Stomach (tissue), 4 donors: ENCODE measurements around the gene FAM72A.
"Not testable (repeated sequence)": the region's sequence is repeated elsewhere in the genome, so short reads cannot be mapped to it uniquely, and the experiment has no call there.

Source experiments
- CTCF ChIP-seq, 7 experiments: fragments of 450-650 bp in 4 of 7; fragments of 200-600 bp in 3 of 7; sonication (generic) in 3 of 7; IDR thresholded peaks; one replicate each; pipeline ENCODE4 v1.5.1; 2016 to 2019; ENCODE audit warnings: antibody characterized with exemption in 7 of 7, control low read depth in 2 of 7, mild to moderate bottlenecking in 1 of 7
- EP300 ChIP-seq: sonication (generic); formaldehyde crosslinking; IDR thresholded peaks from one replicate; pipeline ENCODE4 v1.6.1; 2017; ENCODE audit warnings: antibody characterized with exemption
- POLR2AphosphoS5 ChIP-seq, 3 donors: sonication (generic); formaldehyde crosslinking; IDR thresholded peaks; one replicate each; pipeline ENCODE4 v1.6.1; 2016; ENCODE audit warnings: antibody characterized with exemption in 3 of 3

GRCh38 chr1:206167350-206168029 is 35.1 kb downstream of the FAM72A start:
- not testable (repeated sequence) for TF ChIP-seq EP300; POLR2AphosphoS5 (IDR thresholded peaks at IDR 0.05)
- TF ChIP-seq CTCF (IDR thresholded peaks at IDR 0.05) = peak in 2 of 7 experiments; percentile 6 to 11
